Measurements from ENCODE around the gene ASB16. TPM values are rescaled to one million over a fixed set of nuclear protein-coding genes. Genes with fewer than 3 reads are reported as not detected.

ASB16 gene
- total and polyA plus RNA-seq, 9 of the 15 experiments (the other 6 are each of a cell fraction or from before 2014, with no cell fraction given): 0.03 to 0.07 TPM; not detected in 7

GRCh38 chr17:44223541-44224071, 53.1 kb downstream of the ASB16 start (continued):
- TF ChIP-seq TAF9B (IDR thresholded peaks at IDR 0.05; ENCODE audit: partially characterized antibody): no peak
- no peak for TF ChIP-seq ERF (CRISPR knock-in tag; IDR thresholded peaks at IDR 0.05)
- no peak for TF ChIP-seq PHF20 (IDR thresholded peaks at IDR 0.05; ENCODE audit: partially characterized antibody)
- TF ChIP-seq CXXC5 (CRISPR knock-in tag; IDR thresholded peaks at IDR 0.05): no peak

Small RNA genes lying within 50 kb of the gene (microRNA-seq; reads per million reads assigned to microRNA genes)
- not detected for gene MIR6782 (ENCODE audit: borderline microRNAs expressed)

Small RNA genes lying within 50 kb of the gene (small RNA-seq; reads per million reads assigned to genes)
- gene MIR6782: not detected
- not detected for gene RNU6-131P

Other genes starting within 250 kb of the ASB16 start
Only the 7 nearest of the 17 such genes appear.
- 31.1 and 37.6 TPM in 2 replicates for gene G6PC3, start 100.0 kb upstream of the ASB16 start, total RNA-seq (2014; rRNA removed)
- gene G6PC3, start 100.0 kb upstream of the ASB16 start, total RNA-seq (2014; rRNA removed; fragmentation: Illumina TruSeq; extraction: Trizol): 11.4 and 11.6 TPM in 2 replicates
- gene G6PC3, start 100.0 kb upstream of the ASB16 start, total RNA-seq (2015; rRNA removed; fragmentation: Illumina TruSeq; extraction: Trizol): 24.1 and 26.8 TPM in 2 replicates
- gene G6PC3, start 100.0 kb upstream of the ASB16 start, total RNA-seq (2021): 41.9 and 47.4 TPM in 2 replicates
- 46.6 and 55.1 TPM in 2 replicates for gene G6PC3, start 100.0 kb upstream of the ASB16 start, polyA plus RNA-seq (2011; rRNA removed)
- 49.5 and 60.5 TPM in 2 replicates for gene G6PC3, start 100.0 kb upstream of the ASB16 start, polyA plus RNA-seq (2014; fragmentation: Illumina TruSeq; extraction: Trizol)
- gene G6PC3, start 100.0 kb upstream of the ASB16 start, polyA plus RNA-seq (2014; fragmentation: Nextera tagmentation; extraction: Ambion mirVana): 10 to 100 TPM; 10.4 to 14.8 TPM
- 56.3 and 57.8 TPM in 2 replicates for gene G6PC3, start 100.0 kb upstream of the ASB16 start, polyA plus RNA-seq (2014; rRNA removed)
- gene HDAC5, start 47.1 kb upstream of the ASB16 start, total RNA-seq (2014; rRNA removed): 26.2 and 29.6 TPM in 2 replicates
- gene HDAC5, start 47.1 kb upstream of the ASB16 start, total RNA-seq (2014; rRNA removed; fragmentation: Illumina TruSeq; extraction: Trizol): 4.7 and 6.5 TPM in 2 replicates
- 8.0 and 8.7 TPM in 2 replicates for gene HDAC5, start 47.1 kb upstream of the ASB16 start, total RNA-seq (2015; rRNA removed; fragmentation: Illumina TruSeq; extraction: Trizol)
- 23.1 and 25.1 TPM in 2 replicates for gene HDAC5, start 47.1 kb upstream of the ASB16 start, total RNA-seq (2021)
- 24.0 and 36.0 TPM in 2 replicates for gene HDAC5, start 47.1 kb upstream of the ASB16 start, polyA plus RNA-seq (2011; rRNA removed)
- gene HDAC5, start 47.1 kb upstream of the ASB16 start, polyA plus RNA-seq (2014; fragmentation: Illumina TruSeq; extraction: Trizol): 16.4 and 20.5 TPM in 2 replicates
- gene HDAC5, start 47.1 kb upstream of the ASB16 start, polyA plus RNA-seq (2014; fragmentation: Nextera tagmentation; extraction: Ambion mirVana): under 1 TPM; 0.45 to 0.73 TPM
- 18.6 and 20.2 TPM in 2 replicates for gene HDAC5, start 47.1 kb upstream of the ASB16 start, polyA plus RNA-seq (2014; rRNA removed)
- 10.4 and 15.0 TPM in 2 replicates for gene HROB, start 28.8 kb upstream of the ASB16 start, total RNA-seq (2014; rRNA removed)
- gene HROB, start 28.8 kb upstream of the ASB16 start, total RNA-seq (2014; rRNA removed; fragmentation: Illumina TruSeq; extraction: Trizol): 7.1 and 9.3 TPM in 2 replicates
- gene HROB, start 28.8 kb upstream of the ASB16 start, total RNA-seq (2015; rRNA removed; fragmentation: Illumina TruSeq; extraction: Trizol): 9.6 and 9.8 TPM in 2 replicates
- 17.5 and 20.1 TPM in 2 replicates for gene HROB, start 28.8 kb upstream of the ASB16 start, total RNA-seq (2021)
- gene HROB, start 28.8 kb upstream of the ASB16 start, polyA plus RNA-seq (2011; rRNA removed): 11.9 and 25.9 TPM in 2 replicates
- gene HROB, start 28.8 kb upstream of the ASB16 start, polyA plus RNA-seq (2014; fragmentation: Illumina TruSeq; extraction: Trizol): 18.9 and 19.5 TPM in 2 replicates
- gene HROB, start 28.8 kb upstream of the ASB16 start, polyA plus RNA-seq (2014; fragmentation: Nextera tagmentation; extraction: Ambion mirVana): 1 to 10 TPM; 6.6 to 6.7 TPM
- 10.6 and 13.5 TPM in 2 replicates for gene HROB, start 28.8 kb upstream of the ASB16 start, polyA plus RNA-seq (2014; rRNA removed)
- 16.3 and 25.4 TPM in 2 replicates for gene TMUB2, start 16.3 kb downstream of the ASB16 start, total RNA-seq (2014; rRNA removed)
- 8.4 and 9.7 TPM in 2 replicates for gene TMUB2, start 16.3 kb downstream of the ASB16 start, total RNA-seq (2014; rRNA removed; fragmentation: Illumina TruSeq; extraction: Trizol)
- 15.6 and 15.8 TPM in 2 replicates for gene TMUB2, start 16.3 kb downstream of the ASB16 start, total RNA-seq (2015; rRNA removed; fragmentation: Illumina TruSeq; extraction: Trizol)
- gene TMUB2, start 16.3 kb downstream of the ASB16 start, total RNA-seq (2021): 20.3 and 21.1 TPM in 2 replicates
- gene TMUB2, start 16.3 kb downstream of the ASB16 start, polyA plus RNA-seq (2011; rRNA removed): 24.1 and 29.5 TPM in 2 replicates
- 24.0 and 26.8 TPM in 2 replicates for gene TMUB2, start 16.3 kb downstream of the ASB16 start, polyA plus RNA-seq (2014; fragmentation: Illumina TruSeq; extraction: Trizol)
- 1 to 10 TPM; 4.1 to 6.2 TPM for gene TMUB2, start 16.3 kb downstream of the ASB16 start, polyA plus RNA-seq (2014; fragmentation: Nextera tagmentation; extraction: Ambion mirVana)
- 27.3 and 29.8 TPM in 2 replicates for gene TMUB2, start 16.3 kb downstream of the ASB16 start, polyA plus RNA-seq (2014; rRNA removed)
- gene ATXN7L3, start 29.2 kb downstream of the ASB16 start, total RNA-seq (2014; rRNA removed): 37.9 and 39.0 TPM in 2 replicates
- 22.7 and 23.9 TPM in 2 replicates for gene ATXN7L3, start 29.2 kb downstream of the ASB16 start, total RNA-seq (2014; rRNA removed; fragmentation: Illumina TruSeq; extraction: Trizol)
- 30.5 and 30.9 TPM in 2 replicates for gene ATXN7L3, start 29.2 kb downstream of the ASB16 start, total RNA-seq (2015; rRNA removed; fragmentation: Illumina TruSeq; extraction: Trizol)
- 56.4 and 66.1 TPM in 2 replicates for gene ATXN7L3, start 29.2 kb downstream of the ASB16 start, total RNA-seq (2021)
- gene ATXN7L3, start 29.2 kb downstream of the ASB16 start, polyA plus RNA-seq (2011; rRNA removed): 31.5 and 33.2 TPM in 2 replicates
- 39.1 and 39.4 TPM in 2 replicates for gene ATXN7L3, start 29.2 kb downstream of the ASB16 start, polyA plus RNA-seq (2014; fragmentation: Illumina TruSeq; extraction: Trizol)
- gene ATXN7L3, start 29.2 kb downstream of the ASB16 start, polyA plus RNA-seq (2014; fragmentation: Nextera tagmentation; extraction: Ambion mirVana): under 1 TPM; 0.62 to 0.90 TPM
- 34.9 and 45.5 TPM in 2 replicates for gene ATXN7L3, start 29.2 kb downstream of the ASB16 start, polyA plus RNA-seq (2014; rRNA removed)
- 107 and 113 TPM in 2 replicates for gene UBTF, start 49.0 kb downstream of the ASB16 start, total RNA-seq (2014; rRNA removed)
- gene UBTF, start 49.0 kb downstream of the ASB16 start, total RNA-seq (2014; rRNA removed; fragmentation: Illumina TruSeq; extraction: Trizol): 50.3 and 53.8 TPM in 2 replicates
- 85.8 and 86.3 TPM in 2 replicates for gene UBTF, start 49.0 kb downstream of the ASB16 start, total RNA-seq (2015; rRNA removed; fragmentation: Illumina TruSeq; extraction: Trizol)
- gene UBTF, start 49.0 kb downstream of the ASB16 start, total RNA-seq (2021): 90.1 and 93.9 TPM in 2 replicates
- 28.5 and 31.4 TPM in 2 replicates for gene UBTF, start 49.0 kb downstream of the ASB16 start, polyA plus RNA-seq (2011; rRNA removed)
- 96.5 and 110 TPM in 2 replicates for gene UBTF, start 49.0 kb downstream of the ASB16 start, polyA plus RNA-seq (2014; fragmentation: Illumina TruSeq; extraction: Trizol)
- 1 to 10 TPM; 1.2 to 1.5 TPM for gene UBTF, start 49.0 kb downstream of the ASB16 start, polyA plus RNA-seq (2014; fragmentation: Nextera tagmentation; extraction: Ambion mirVana)
- 75.8 and 83.6 TPM in 2 replicates for gene UBTF, start 49.0 kb downstream of the ASB16 start, polyA plus RNA-seq (2014; rRNA removed)
- gene SLC4A1, start 97.4 kb downstream of the ASB16 start, total RNA-seq (2014; rRNA removed): 0.53 and 1.00 TPM in 2 replicates
- 0.25 and 0.32 TPM in 2 replicates for gene SLC4A1, start 97.4 kb downstream of the ASB16 start, total RNA-seq (2014; rRNA removed; fragmentation: Illumina TruSeq; extraction: Trizol)
- gene SLC4A1, start 97.4 kb downstream of the ASB16 start, total RNA-seq (2015; rRNA removed; fragmentation: Illumina TruSeq; extraction: Trizol): 0.14 and 0.19 TPM in 2 replicates
- gene SLC4A1, start 97.4 kb downstream of the ASB16 start, total RNA-seq (2021): 0.81 and 0.84 TPM in 2 replicates
- gene SLC4A1, start 97.4 kb downstream of the ASB16 start, polyA plus RNA-seq (2011; rRNA removed): 0.71 and 0.80 TPM in 2 replicates
- gene SLC4A1, start 97.4 kb downstream of the ASB16 start, polyA plus RNA-seq (2014; fragmentation: Illumina TruSeq; extraction: Trizol): 0.61 and 0.88 TPM in 2 replicates
- gene SLC4A1, start 97.4 kb downstream of the ASB16 start, polyA plus RNA-seq (2014; fragmentation: Nextera tagmentation; extraction: Ambion mirVana): under 1 TPM; 0.22 to 0.37 TPM
- gene SLC4A1, start 97.4 kb downstream of the ASB16 start, polyA plus RNA-seq (2014; rRNA removed): 0.53 and 0.57 TPM in 2 replicates